SK-N-SH treated with all-trans-retinoic acid at 6 μM for 48 hours (cell line): Measurements from ENCODE around the gene NYAP2.

Experiments used
- BACH2 ChIP-seq: fragments of 250-450 bp; sonication (Bioruptor Pico); IDR thresholded peaks from 2 replicates; pipeline ENCODE4 v1.9.0; 2021; ENCODE audit warnings: mild to moderate bottlenecking, borderline replicate concordance
- CSDC2 ChIP-seq: fragments of 250-450 bp; sonication (Bioruptor Pico); IDR thresholded peaks from 2 replicates; pipeline ENCODE4 v1.5.0; 2020; ENCODE audit warnings: mild to moderate bottlenecking, moderate library complexity
- TOX ChIP-seq: fragments of 250-450 bp; sonication (Bioruptor Pico); IDR thresholded peaks from 2 replicates; pipeline ENCODE4 v1.8.0; 2021; ENCODE audit warnings: mild to moderate bottlenecking, moderate library complexity, borderline replicate concordance
- ZFP3 ChIP-seq: fragments of 250-450 bp; sonication (Bioruptor Pico); IDR thresholded peaks from 2 replicates; pipeline ENCODE4 v1.5.0; 2020; ENCODE audit warnings: mild to moderate bottlenecking, moderate library complexity
- TF ChIP-seq, protein P1 (sequence below): fragments of 250-450 bp; sonication (Bioruptor Pico); IDR thresholded peaks from 2 replicates; pipeline ENCODE4 v1.8.0; 2020; ENCODE audit warnings: mild to moderate bottlenecking, moderate library complexity, borderline replicate concordance

DNA sequence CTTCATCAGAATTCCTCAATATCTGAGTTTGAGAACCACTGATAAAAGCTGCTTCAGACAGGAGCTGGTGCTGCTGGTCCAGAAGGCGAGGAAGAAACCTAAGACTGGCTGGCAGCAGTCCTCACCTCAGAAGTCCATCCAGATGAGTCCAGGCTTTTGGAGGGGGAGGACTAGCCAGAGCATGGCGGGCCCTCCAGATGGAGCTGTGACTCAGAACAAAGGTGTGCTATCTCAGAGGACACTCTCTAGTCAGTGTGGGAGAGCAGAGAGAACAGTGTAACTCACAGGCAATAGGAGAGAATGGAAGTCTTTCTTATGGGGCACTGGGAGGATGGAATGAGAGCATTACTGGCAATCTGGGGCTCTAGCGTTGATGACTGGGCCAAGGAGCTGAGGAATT lies 191.4 kb downstream of the NYAP2 start:
- TF ChIP-seq ZFP3 (CRISPR knock-in tag) = no peak
- TF ChIP-seq TOX (CRISPR knock-in tag) = no peak
- TF ChIP-seq, protein P1, sequence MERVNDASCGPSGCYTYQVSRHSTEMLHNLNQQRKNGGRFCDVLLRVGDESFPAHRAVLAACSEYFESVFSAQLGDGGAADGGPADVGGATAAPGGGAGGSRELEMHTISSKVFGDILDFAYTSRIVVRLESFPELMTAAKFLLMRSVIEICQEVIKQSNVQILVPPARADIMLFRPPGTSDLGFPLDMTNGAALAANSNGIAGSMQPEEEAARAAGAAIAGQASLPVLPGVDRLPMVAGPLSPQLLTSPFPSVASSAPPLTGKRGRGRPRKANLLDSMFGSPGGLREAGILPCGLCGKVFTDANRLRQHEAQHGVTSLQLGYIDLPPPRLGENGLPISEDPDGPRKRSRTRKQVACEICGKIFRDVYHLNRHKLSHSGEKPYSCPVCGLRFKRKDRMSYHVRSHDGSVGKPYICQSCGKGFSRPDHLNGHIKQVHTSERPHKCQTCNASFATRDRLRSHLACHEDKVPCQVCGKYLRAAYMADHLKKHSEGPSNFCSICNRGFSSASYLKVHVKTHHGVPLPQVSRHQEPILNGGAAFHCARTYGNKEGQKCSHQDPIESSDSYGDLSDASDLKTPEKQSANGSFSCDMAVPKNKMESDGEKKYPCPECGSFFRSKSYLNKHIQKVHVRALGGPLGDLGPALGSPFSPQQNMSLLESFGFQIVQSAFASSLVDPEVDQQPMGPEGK (CRISPR knock-in tag) = no peak
- no peak for TF ChIP-seq CSDC2
- TF ChIP-seq BACH2 = no peak
